SK-N-SH treated with all-trans-retinoic acid at 6 μM for 48 hours (cell line): Measurements from ENCODE around the gene ZNF148.

Experiments used
- ATAC-seq: fragments of 200-7000 bp; cut with Tn5 transposase; 3 replicates; pipeline ENCODE4 v1.9.1; 2020; ENCODE audit warnings: mild to moderate bottlenecking, moderate library complexity
- ARNTL ChIP-seq: fragments of 450-650 bp; formaldehyde crosslinking; IDR thresholded peaks from 2 replicates; pipeline ENCODE4 v1.5.0; 2020; ENCODE audit warnings: low read depth, mild to moderate bottlenecking, moderate library complexity, borderline replicate concordance
- BACH2 ChIP-seq: fragments of 250-450 bp; sonication (Bioruptor Pico); IDR thresholded peaks from 2 replicates; pipeline ENCODE4 v1.9.0; 2021; ENCODE audit warnings: mild to moderate bottlenecking, borderline replicate concordance
- ESRRG ChIP-seq: fragments of 250-450 bp; sonication (Bioruptor Pico); IDR thresholded peaks from 2 replicates; pipeline ENCODE4 v1.6.1; 2021; ENCODE audit warnings: mild to moderate bottlenecking
- GLIS3 ChIP-seq: fragments of 250-450 bp; sonication (Bioruptor Pico); IDR thresholded peaks from 2 replicates; pipeline ENCODE4 v1.5.0; 2020; ENCODE audit warnings: mild to moderate bottlenecking, moderate library complexity
- ISL1 ChIP-seq: fragments of 250-450 bp; sonication (Bioruptor Pico); IDR thresholded peaks from 2 replicates; pipeline ENCODE4 v2.1.2; 2022; ENCODE audit warnings: mild to moderate bottlenecking, moderate library complexity
- OSR1 ChIP-seq: fragments of 250-450 bp; sonication (Bioruptor Pico); IDR thresholded peaks from 2 replicates; pipeline ENCODE4 v1.8.0; 2022; ENCODE audit warnings: moderate library complexity, mild to moderate bottlenecking, inconsistent platforms
- PPARA ChIP-seq: fragments of 250-450 bp; sonication (Bioruptor Pico); IDR thresholded peaks from 2 replicates; pipeline ENCODE4 v1.5.0; 2020; ENCODE audit warnings: mild to moderate bottlenecking, borderline replicate concordance
- RARB ChIP-seq: fragments of 250-450 bp; sonication (Bioruptor Pico); IDR thresholded peaks from 2 replicates; pipeline ENCODE4 v1.8.0; 2021; ENCODE audit warnings: mild to moderate bottlenecking, moderate library complexity
- SNAI2 ChIP-seq: fragments of 250-450 bp; sonication (Bioruptor Pico); IDR thresholded peaks from 2 replicates; pipeline ENCODE4 v1.5.0; 2020; ENCODE audit warnings: mild to moderate bottlenecking, moderate library complexity
- TOX ChIP-seq: fragments of 250-450 bp; sonication (Bioruptor Pico); IDR thresholded peaks from 2 replicates; pipeline ENCODE4 v1.8.0; 2021; ENCODE audit warnings: mild to moderate bottlenecking, moderate library complexity, borderline replicate concordance
- ZC3H10 ChIP-seq: fragments of 250-450 bp; sonication (Bioruptor Pico); IDR thresholded peaks from 2 replicates; pipeline ENCODE4 v1.5.1; 2021; ENCODE audit warnings: mild to moderate bottlenecking, moderate library complexity
- ZFP3 ChIP-seq: fragments of 250-450 bp; sonication (Bioruptor Pico); IDR thresholded peaks from 2 replicates; pipeline ENCODE4 v1.5.0; 2020; ENCODE audit warnings: mild to moderate bottlenecking, moderate library complexity
- ZFP30 ChIP-seq: fragments of 450-650 bp; formaldehyde crosslinking; IDR thresholded peaks from 2 replicates; pipeline ENCODE4 v1.5.0; 2022; ENCODE audit warnings: mild to moderate bottlenecking, moderate library complexity
- ZNF565 ChIP-seq: fragments of 450-650 bp; formaldehyde crosslinking; conservative IDR thresholded peaks from 2 replicates; pipeline ENCODE4 v1.5.0; 2020; ENCODE audit warnings: low read depth, mild to moderate bottlenecking, moderate library complexity
- ZNF70 ChIP-seq: fragments of 450-650 bp; formaldehyde crosslinking; IDR thresholded peaks from 2 replicates; pipeline ENCODE4 v1.5.0; 2020; ENCODE audit warnings: mild to moderate bottlenecking, moderate library complexity
- ZNF8 ChIP-seq: fragments of 450-650 bp; formaldehyde crosslinking; IDR thresholded peaks from 2 replicates; pipeline ENCODE4 v1.5.0; 2020; ENCODE audit warnings: mild to moderate bottlenecking, moderate library complexity
- TF ChIP-seq, protein P1 (sequence below): fragments of 250-450 bp; sonication (Bioruptor Pico); IDR thresholded peaks from 2 replicates; pipeline ENCODE4 v1.8.0; 2021; ENCODE audit warnings: low read depth, mild to moderate bottlenecking, moderate library complexity, borderline replicate concordance
- TF ChIP-seq, protein P2 (sequence below): fragments of 250-450 bp; sonication (Bioruptor Pico); IDR thresholded peaks from 2 replicates; pipeline ENCODE4 v1.8.0; 2020; ENCODE audit warnings: mild to moderate bottlenecking, moderate library complexity, borderline replicate concordance
- TF ChIP-seq, protein P3 (sequence below): fragments of 250-450 bp; sonication (Bioruptor Pico); IDR thresholded peaks from 2 replicates; pipeline ENCODE4 v1.5.1; 2020; ENCODE audit warnings: low read depth, mild to moderate bottlenecking, moderate library complexity
- TF ChIP-seq, protein P4 (sequence below): fragments of 250-450 bp; sonication (Bioruptor Pico); IDR thresholded peaks from 2 replicates; pipeline ENCODE4 v1.5.1; 2021; ENCODE audit warnings: mild to moderate bottlenecking, moderate library complexity

ZNF148 gene

DNA sequence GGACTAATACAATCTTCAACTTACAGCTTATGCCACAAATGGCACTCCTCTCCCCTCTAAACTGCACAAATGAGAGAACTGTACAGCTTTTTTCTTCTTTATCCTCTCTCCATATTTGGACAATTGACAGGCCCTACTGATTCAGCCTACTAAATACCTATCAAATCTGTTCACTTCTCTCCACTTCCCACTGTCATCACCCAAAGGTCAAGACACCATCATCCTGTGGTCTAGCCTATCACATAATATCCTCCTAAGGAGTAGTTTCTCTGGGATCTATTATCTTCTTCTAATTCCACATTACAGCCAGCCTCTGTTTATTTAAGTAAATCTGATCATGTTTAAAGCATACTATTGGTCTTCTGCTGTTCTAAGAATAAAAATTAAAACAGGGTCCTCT is 129.6 kb downstream of the ZNF148 start:
- TF ChIP-seq ZFP3 (no peak), ARNTL (no peak), ZNF70 (CRISPR knock-in tag) (no peak), SNAI2 (no peak)
- TF ChIP-seq, protein P1, sequence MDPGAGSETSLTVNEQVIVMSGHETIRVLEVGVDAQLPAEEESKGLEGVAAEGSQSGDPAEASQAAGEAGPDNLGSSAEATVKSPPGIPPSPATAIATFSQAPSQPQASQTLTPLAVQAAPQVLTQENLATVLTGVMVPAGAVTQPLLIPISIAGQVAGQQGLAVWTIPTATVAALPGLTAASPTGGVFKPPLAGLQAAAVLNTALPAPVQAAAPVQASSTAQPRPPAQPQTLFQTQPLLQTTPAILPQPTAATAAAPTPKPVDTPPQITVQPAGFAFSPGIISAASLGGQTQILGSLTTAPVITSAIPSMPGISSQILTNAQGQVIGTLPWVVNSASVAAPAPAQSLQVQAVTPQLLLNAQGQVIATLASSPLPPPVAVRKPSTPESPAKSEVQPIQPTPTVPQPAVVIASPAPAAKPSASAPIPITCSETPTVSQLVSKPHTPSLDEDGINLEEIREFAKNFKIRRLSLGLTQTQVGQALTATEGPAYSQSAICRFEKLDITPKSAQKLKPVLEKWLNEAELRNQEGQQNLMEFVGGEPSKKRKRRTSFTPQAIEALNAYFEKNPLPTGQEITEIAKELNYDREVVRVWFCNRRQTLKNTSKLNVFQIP (CRISPR knock-in tag), result no peak
- TF ChIP-seq, protein P2, sequence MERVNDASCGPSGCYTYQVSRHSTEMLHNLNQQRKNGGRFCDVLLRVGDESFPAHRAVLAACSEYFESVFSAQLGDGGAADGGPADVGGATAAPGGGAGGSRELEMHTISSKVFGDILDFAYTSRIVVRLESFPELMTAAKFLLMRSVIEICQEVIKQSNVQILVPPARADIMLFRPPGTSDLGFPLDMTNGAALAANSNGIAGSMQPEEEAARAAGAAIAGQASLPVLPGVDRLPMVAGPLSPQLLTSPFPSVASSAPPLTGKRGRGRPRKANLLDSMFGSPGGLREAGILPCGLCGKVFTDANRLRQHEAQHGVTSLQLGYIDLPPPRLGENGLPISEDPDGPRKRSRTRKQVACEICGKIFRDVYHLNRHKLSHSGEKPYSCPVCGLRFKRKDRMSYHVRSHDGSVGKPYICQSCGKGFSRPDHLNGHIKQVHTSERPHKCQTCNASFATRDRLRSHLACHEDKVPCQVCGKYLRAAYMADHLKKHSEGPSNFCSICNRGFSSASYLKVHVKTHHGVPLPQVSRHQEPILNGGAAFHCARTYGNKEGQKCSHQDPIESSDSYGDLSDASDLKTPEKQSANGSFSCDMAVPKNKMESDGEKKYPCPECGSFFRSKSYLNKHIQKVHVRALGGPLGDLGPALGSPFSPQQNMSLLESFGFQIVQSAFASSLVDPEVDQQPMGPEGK (CRISPR knock-in tag), result no peak
- ATAC-seq, result no peak

DNA sequence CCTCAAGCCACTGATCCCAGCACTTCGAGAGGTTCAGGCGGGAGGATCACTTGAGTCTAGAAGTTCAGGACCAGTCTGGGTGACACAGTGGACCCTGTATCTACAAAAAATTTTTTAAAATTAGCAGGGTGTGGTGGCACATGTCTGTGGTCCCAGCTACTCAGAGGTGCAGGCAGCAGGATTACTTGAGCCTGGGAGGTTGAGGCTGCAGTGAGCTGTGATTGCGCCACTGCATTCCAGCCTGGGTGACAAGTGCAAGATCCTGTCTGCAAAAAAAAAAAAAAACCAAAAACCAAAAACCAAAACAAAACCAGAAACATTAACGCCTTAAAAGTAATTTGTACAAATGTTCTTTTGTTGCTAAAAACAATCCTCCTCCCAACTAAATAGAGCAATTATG is 134.6 kb downstream of the ZNF148 start:
- no peak for TF ChIP-seq RARB (CRISPR knock-in tag)
- no peak for ATAC-seq

DNA sequence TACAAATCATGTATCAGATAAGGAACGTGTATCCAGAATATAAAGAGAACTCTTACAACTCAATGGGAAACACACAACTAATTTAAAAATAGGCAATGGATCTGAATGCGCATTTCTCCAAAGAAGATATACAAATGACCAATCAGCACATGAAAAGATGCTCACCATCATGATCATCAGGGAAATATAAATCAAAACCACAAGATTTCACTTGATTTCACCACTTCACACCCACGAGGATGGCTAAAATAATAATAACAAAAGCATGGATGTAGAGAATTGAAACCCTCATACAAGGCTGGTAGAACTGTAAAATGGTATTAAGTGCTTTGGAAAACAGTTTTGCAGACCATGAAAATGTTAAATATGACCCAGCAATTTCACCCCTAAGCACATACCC is 135.9 kb downstream of the ZNF148 start:
- no peak for ATAC-seq
- TF ChIP-seq GLIS3 (CRISPR knock-in tag) (no peak), TOX (CRISPR knock-in tag) (no peak), ARNTL (no peak), ISL1 (CRISPR knock-in tag) (no peak), ZFP30 (no peak), OSR1 (CRISPR knock-in tag) (no peak), RARB (CRISPR knock-in tag) (no peak), ESRRG (CRISPR knock-in tag) (no peak), ZFP3 (no peak), BACH2 (CRISPR knock-in tag) (no peak), ZNF565 (CRISPR knock-in tag) (no peak), ZC3H10 (no peak), ZNF8 (CRISPR knock-in tag) (no peak)
- TF ChIP-seq, protein P1 (CRISPR knock-in tag), result no peak
- TF ChIP-seq, protein P3, sequence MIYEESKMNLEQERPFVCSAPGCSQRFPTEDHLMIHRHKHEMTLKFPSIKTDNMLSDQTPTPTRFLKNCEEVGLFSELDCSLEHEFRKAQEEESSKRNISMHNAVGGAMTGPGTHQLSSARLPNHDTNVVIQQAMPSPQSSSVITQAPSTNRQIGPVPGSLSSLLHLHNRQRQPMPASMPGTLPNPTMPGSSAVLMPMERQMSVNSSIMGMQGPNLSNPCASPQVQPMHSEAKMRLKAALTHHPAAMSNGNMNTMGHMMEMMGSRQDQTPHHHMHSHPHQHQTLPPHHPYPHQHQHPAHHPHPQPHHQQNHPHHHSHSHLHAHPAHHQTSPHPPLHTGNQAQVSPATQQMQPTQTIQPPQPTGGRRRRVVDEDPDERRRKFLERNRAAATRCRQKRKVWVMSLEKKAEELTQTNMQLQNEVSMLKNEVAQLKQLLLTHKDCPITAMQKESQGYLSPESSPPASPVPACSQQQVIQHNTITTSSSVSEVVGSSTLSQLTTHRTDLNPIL (CRISPR knock-in tag), result no peak
- TF ChIP-seq, protein P4, sequence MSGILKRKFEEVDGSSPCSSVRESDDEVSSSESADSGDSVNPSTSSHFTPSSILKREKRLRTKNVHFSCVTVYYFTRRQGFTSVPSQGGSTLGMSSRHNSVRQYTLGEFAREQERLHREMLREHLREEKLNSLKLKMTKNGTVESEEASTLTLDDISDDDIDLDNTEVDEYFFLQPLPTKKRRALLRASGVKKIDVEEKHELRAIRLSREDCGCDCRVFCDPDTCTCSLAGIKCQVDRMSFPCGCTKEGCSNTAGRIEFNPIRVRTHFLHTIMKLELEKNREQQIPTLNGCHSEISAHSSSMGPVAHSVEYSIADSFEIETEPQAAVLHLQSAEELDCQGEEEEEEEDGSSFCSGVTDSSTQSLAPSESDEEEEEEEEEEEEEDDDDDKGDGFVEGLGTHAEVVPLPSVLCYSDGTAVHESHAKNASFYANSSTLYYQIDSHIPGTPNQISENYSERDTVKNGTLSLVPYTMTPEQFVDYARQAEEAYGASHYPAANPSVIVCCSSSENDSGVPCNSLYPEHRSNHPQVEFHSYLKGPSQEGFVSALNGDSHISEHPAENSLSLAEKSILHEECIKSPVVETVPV, result no peak

DNA sequence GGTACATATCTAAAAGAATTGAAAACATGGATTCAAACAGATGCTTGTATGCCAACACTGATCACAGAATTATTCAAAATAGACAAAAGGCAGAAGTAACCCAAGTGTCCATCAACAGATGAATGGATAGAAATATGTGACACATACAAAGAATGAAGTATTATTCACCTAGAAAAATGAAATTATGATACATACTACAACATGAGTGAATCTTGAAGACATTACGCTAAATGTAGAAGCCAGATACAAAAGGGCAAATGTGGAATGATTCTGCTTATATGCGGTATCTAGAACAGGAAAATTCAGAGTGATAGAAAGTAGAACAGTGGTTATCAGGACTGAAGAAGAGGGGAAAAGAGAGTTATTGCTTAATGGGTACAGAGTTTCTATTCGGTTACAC is 136.4 kb downstream of the ZNF148 start:
- TF ChIP-seq, protein P4, result no peak
- TF ChIP-seq RARB (CRISPR knock-in tag), result no peak
- no peak for TF ChIP-seq PPARA (CRISPR knock-in tag)
- no peak for TF ChIP-seq ZFP3
- ATAC-seq, result no peak
